HG03025 (cell line): ENCODE results near the gene LCLAT1.

Source experiments
- ATAC-seq: cut with Tn5 transposase; IDR thresholded peaks from one replicate; pipeline ENCODE4 v1.9.1; 2021; ENCODE audit warnings: mild to moderate bottlenecking, moderate library complexity; ENCODE audit not compliant: unreplicated experiment, low FRiP score

Gene LCLAT1

GRCh38 chr2:30447149-30448045 lies at the start of gene LCLAT1:
TSS of gene LCLAT1 (plus strand) at chr2:30447246. CDS start at chr2:30525591, 78,345 bp downstream.
- peak; percentile 96 for ATAC-seq

GRCh38 chr2:30398084-30398873 lies 48.8 kb upstream of the LCLAT1 start:
- ATAC-seq, result no peak

- ATAC-seq, result no peak
These were observed 46.7 kb upstream of the LCLAT1 start for GRCh38 chr2:30400151-30400954.

GRCh38 chr2:30402441-30403182 lies 44.4 kb upstream of the LCLAT1 start:
- ATAC-seq, result no peak

GRCh38 chr2:30403592-30404312 lies 43.3 kb upstream of the LCLAT1 start:
- ATAC-seq, result no peak

- ATAC-seq, result no peak
These were observed 42.5 kb upstream of the LCLAT1 start for GRCh38 chr2:30404319-30405259.

GRCh38 chr2:30405260-30405605 lies 41.8 kb upstream of the LCLAT1 start:
- no peak for ATAC-seq

GRCh38 chr2:30406853-30407252 lies 40.2 kb upstream of the LCLAT1 start:
- ATAC-seq, result no peak

- no peak for ATAC-seq
These were observed 38.1 kb upstream of the LCLAT1 start for GRCh38 chr2:30408961-30409387.

GRCh38 chr2:30410217-30410616 lies 36.8 kb upstream of the LCLAT1 start:
- ATAC-seq, result no peak

- no peak for ATAC-seq
These were observed 34.9 kb upstream of the LCLAT1 start for GRCh38 chr2:30412047-30412683.

GRCh38 chr2:30412684-30413570 lies 34.1 kb upstream of the LCLAT1 start:
- ATAC-seq, result no peak

GRCh38 chr2:30414961-30415360 lies 32.1 kb upstream of the LCLAT1 start:
- no peak for ATAC-seq

GRCh38 chr2:30417253-30417652 lies 29.8 kb upstream of the LCLAT1 start:
- ATAC-seq, result no peak

GRCh38 chr2:30421026-30421603 lies 25.9 kb upstream of the LCLAT1 start:
- ATAC-seq, result no peak

- ATAC-seq, result no peak
These were observed 25.2 kb upstream of the LCLAT1 start for GRCh38 chr2:30421604-30422443.
